Stomach (tissue), 4 donors: ENCODE measurements around the gene ZNF438.

Source experiments
- CTCF ChIP-seq, 7 experiments: fragments of 450-650 bp in 4 of 7; fragments of 200-600 bp in 3 of 7; sonication (generic) in 3 of 7; IDR thresholded peaks; one replicate each; pipeline ENCODE4 v1.5.1; 2016 to 2019; ENCODE audit warnings: antibody characterized with exemption in 7 of 7, control low read depth in 2 of 7, mild to moderate bottlenecking in 1 of 7
- POLR2AphosphoS5 ChIP-seq, 3 donors: sonication (generic); formaldehyde crosslinking; IDR thresholded peaks; one replicate each; pipeline ENCODE4 v1.6.1; 2016; ENCODE audit warnings: antibody characterized with exemption in 3 of 3

GRCh38 chr10:30967650-30968410 lies 63.8 kb downstream of the ZNF438 start:
- TF ChIP-seq CTCF (IDR thresholded peaks at IDR 0.05) (no peak), POLR2AphosphoS5 (IDR thresholded peaks at IDR 0.05) (no peak)
